Suprapubic skin (tissue), 4 donors: ENCODE measurements around the gene TMEM184B. TPM values are rescaled to one million over a fixed set of nuclear protein-coding genes. Genes with fewer than 3 reads are reported as not detected.

Source experiments
- DNase-seq, 2 donors: peaks; one replicate each; pipeline ENCODE4 v3.0.0-alpha.2; 2019; ENCODE audit warnings: low spot score in 2 of 2
- H3K27ac ChIP-seq: fragments of 200-600 bp; sonication (generic); one replicate; pipeline ENCODE4 v1.5.1; 2019
- H3K27me3 ChIP-seq: fragments of 200-600 bp; sonication (generic); one replicate; pipeline ENCODE4 v1.5.1; 2019
- H3K36me3 ChIP-seq: fragments of 200-600 bp; sonication (generic); one replicate; pipeline ENCODE4 v1.5.1; 2019
- H3K4me1 ChIP-seq: fragments of 200-600 bp; sonication (generic); one replicate; pipeline ENCODE4 v1.5.1; 2019
- H3K4me3 ChIP-seq: fragments of 200-600 bp; sonication (generic); one replicate; pipeline ENCODE4 v1.5.1; 2019; ENCODE audit warnings: mild to moderate bottlenecking
- H3K9me3 ChIP-seq: fragments of 200-600 bp; sonication (generic); one replicate; pipeline ENCODE4 v1.5.1; 2019
- EP300 ChIP-seq: sonication (generic); formaldehyde crosslinking; IDR thresholded peaks from one replicate; pipeline ENCODE4 v1.6.1; 2017; ENCODE audit warnings: antibody characterized with exemption
- POLR2A ChIP-seq, 2 donors: fragments of 450-650 bp; IDR thresholded peaks; one replicate each; pipeline ENCODE4 v1.6.1; 2017; ENCODE audit warnings: antibody characterized with exemption in 2 of 2, mild to moderate bottlenecking in 2 of 2, moderate library complexity in 2 of 2
- POLR2AphosphoS5 ChIP-seq, 3 donors: sonication (generic); formaldehyde crosslinking; IDR thresholded peaks; one replicate each; pipeline ENCODE4 v1.6.1; 2017; ENCODE audit warnings: antibody characterized with exemption in 3 of 3
- WGBS: methylation state at CpG from one replicate; pipeline ENCODE4 v1.1.5; 2018; 5-methylcytosine and 5-hydroxymethylcytosine counted together
- total RNA-seq, 4 donors: library from RNA; depleted of rRNA; stranded (reverse); fragments of >200 nt; gene quantifications; one replicate each; pipeline ENCODE4 v1.1.0, GENCODE V29; 2016
- TF ChIP-seq, protein P1 (sequence below), 2 donors: fragments of 200-600 bp in 1 of 2; fragments of 450-650 bp in 1 of 2; sonication (generic) in 1 of 2; IDR thresholded peaks; one replicate each; pipeline ENCODE4 v1.5.1; 2016 to 2019; ENCODE audit warnings: antibody characterized with exemption in 2 of 2, mild to moderate bottlenecking in 1 of 2, moderate library complexity in 1 of 2

The TMEM184B gene
- total RNA-seq, 4 donors from 2014 or later = 41.5 to 54.9 (median 46.0) TPM

DNA sequence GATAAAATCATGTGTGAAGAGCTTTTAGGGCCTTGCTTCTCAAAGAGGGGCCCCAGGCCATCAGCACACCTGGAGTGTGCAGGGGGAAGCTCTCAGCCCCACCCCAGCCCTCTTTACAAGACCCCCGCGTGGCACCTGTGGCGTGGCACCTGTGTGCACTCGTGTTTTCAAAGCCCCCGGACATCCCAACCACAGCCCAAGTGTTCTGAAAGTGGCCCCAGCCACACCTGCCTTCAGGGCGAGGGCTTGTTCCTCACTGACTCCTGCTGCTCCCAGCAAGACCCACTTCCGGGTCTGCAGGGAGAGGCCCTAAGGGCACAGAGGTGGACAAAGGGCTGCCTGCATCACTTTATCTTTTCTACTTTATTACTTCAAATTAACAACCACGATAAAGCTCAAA is 17.5 kb upstream of the TMEM184B start:
- Histone ChIP-seq H3K27ac (no peak overlapping the region), H3K4me3 (no peak overlapping the region), H3K9me3 (no peaks in the 10 kb centered on the region), H3K27me3 (no peaks in the 10 kb centered on the region), H3K4me1 (peaks cover 6% of the 10 kb centered on the region), H3K36me3 (peaks cover 57% of the 10 kb centered on the region)
- DNase-seq = no peak
- TF ChIP-seq POLR2A (IDR thresholded peaks at IDR 0.05) (no peak), POLR2AphosphoS5 (IDR thresholded peaks at IDR 0.05) (no peak), EP300 (no peak)
- TF ChIP-seq, protein P1, sequence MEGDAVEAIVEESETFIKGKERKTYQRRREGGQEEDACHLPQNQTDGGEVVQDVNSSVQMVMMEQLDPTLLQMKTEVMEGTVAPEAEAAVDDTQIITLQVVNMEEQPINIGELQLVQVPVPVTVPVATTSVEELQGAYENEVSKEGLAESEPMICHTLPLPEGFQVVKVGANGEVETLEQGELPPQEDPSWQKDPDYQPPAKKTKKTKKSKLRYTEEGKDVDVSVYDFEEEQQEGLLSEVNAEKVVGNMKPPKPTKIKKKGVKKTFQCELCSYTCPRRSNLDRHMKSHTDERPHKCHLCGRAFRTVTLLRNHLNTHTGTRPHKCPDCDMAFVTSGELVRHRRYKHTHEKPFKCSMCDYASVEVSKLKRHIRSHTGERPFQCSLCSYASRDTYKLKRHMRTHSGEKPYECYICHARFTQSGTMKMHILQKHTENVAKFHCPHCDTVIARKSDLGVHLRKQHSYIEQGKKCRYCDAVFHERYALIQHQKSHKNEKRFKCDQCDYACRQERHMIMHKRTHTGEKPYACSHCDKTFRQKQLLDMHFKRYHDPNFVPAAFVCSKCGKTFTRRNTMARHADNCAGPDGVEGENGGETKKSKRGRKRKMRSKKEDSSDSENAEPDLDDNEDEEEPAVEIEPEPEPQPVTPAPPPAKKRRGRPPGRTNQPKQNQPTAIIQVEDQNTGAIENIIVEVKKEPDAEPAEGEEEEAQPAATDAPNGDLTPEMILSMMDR (IDR thresholded peaks at IDR 0.05) = no peak
- WGBS = 86% methylated on average over 3 of the region's 8 CpGs

DNA sequence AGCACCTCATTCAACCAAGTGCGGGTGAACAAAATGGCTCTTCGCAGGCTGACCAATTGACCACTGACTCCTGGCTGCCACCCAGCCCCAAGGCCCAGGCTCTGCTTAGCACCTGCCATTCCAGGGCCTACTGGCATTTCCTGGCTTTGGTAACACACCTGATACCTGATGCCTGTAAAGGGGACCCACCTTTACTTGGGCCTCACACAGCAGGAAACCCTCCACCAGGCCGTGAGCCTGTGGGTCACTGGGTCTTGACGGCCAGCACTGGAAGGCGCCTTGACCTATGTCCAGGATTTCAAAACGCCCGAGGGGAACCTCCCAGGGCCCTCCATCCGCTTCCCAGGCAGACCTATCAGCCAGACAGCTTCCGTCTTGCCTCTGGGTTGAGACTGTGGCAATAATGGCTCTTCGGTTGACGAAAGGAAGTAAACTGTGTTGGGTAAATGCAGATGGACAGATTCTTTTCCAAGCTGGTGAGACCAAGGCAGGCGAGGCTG is 16.8 kb upstream of the TMEM184B start:
- TF ChIP-seq POLR2A (IDR thresholded peaks at IDR 0.05) = no peak
- TF ChIP-seq, protein P1 (IDR thresholded peaks at IDR 0.05) = no peak
- TF ChIP-seq EP300 = no peak
- TF ChIP-seq POLR2AphosphoS5 (IDR thresholded peaks at IDR 0.05) = no peak
- H3K27ac ChIP-seq = no peak overlapping the region
- no peak overlapping the region for H3K4me3 ChIP-seq
- H3K4me1 ChIP-seq = peaks cover 6% of the 10 kb centered on the region
- peaks cover 50% of the 10 kb centered on the region for H3K36me3 ChIP-seq
- H3K27me3 ChIP-seq = no peaks in the 10 kb centered on the region
- 87% methylated on average over 9 of the region's 12 CpGs for WGBS
- no peaks in the 10 kb centered on the region for H3K9me3 ChIP-seq
- no peak for DNase-seq

DNA sequence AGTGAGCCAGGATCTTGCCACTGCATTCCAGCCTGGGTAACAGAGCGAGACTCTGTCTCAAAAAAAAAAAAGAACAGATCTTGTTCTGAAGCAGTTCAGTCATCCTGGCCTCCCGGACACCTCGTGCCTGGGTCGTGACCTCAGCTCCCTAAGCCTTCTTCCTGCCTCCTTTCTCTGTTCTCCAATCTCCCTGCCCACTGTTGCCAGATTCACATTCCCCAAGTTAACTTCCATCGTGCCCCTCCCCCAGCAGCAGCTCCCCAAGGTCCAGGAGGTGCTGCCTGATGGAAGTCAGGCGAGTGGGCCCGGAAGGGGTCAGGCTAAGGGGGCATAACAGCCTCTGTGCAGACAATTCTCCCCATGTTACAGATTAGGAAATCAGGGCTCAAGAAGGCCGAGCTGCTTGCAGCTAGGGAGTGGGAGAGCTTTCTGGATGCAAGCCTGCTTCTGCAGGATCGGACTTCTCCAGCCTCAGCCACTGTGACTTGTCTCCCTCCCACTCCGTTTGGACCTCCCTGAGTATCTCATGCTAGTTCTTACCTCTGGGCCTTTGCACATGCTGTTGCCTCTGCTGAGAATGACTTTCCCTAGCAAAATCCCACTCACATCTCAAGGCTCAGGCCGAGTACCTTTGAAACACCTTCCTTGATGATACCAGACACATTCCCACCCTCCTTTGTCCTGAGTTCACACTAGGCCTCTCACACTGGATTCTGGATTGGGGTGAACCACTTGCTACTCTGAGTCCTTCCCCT is 14.3 kb upstream of the TMEM184B start:
- TF ChIP-seq POLR2AphosphoS5 (IDR thresholded peaks at IDR 0.05) = no peak
- Histone ChIP-seq H3K36me3 (peaks cover 25% of the 10 kb centered on the region), H3K4me1 (peaks cover 13% of the 10 kb centered on the region), H3K27me3 (no peaks in the 10 kb centered on the region), H3K27ac (no peak overlapping the region), H3K4me3 (no peak overlapping the region), H3K9me3 (no peaks in the 10 kb centered on the region)
- 71% methylated on average over 11 of the region's 11 CpGs for WGBS
- no peak for DNase-seq

DNA sequence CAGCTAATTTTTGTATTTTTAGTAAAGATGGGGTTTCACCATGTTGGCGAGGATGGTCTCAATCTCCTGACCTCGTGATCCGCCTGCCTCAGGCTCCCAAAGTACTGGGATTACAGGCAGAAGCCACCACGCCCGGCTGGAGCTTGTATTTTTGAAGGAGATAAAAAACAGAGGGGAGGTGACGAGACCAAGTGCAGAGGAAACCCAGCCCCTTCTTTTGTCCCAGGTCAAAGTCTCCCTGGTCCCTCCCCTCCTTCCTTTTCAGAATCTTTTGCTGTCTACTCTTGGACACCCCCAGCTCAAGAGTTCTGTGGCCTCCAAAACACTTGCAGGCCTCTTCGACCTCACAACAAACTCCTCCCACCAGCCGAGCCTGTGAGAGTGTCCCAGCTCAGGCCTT is 12.2 kb upstream of the TMEM184B start:
- H3K9me3 ChIP-seq = no peaks in the 10 kb centered on the region
- TF ChIP-seq, protein P1 (IDR thresholded peaks at IDR 0.05) = no peak
- TF ChIP-seq POLR2AphosphoS5 (IDR thresholded peaks at IDR 0.05) (no peak), EP300 (no peak), POLR2A (IDR thresholded peaks at IDR 0.05) (no peak)
- no peak for DNase-seq
- 72% methylated on average over 8 of the region's 8 CpGs for WGBS
- H3K27me3 ChIP-seq = no peaks in the 10 kb centered on the region
- peaks cover 13% of the 10 kb centered on the region for H3K4me1 ChIP-seq
- H3K27ac ChIP-seq = no peak overlapping the region
- H3K36me3 ChIP-seq = peaks cover 12% of the 10 kb centered on the region
- no peak overlapping the region for H3K4me3 ChIP-seq

DNA sequence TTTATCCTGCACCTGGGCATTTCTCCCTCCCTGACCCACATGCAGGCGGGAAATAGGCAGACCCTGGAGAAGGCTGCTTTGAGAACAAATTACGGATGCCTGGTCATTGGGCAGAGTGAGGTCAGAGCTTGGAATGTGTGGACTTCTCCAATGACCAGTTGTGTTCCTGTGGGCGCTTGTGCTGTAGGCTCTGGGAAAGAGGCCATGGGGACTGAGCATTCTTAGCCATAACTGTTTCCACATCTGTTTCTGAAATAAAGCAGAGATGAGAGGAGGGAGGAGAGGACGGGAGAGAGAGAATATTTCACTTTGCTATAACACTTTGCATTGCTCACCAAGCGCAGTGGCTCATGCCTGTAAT is 11.2 kb upstream of the TMEM184B start:
- H3K4me3 ChIP-seq = no peak overlapping the region
- no peak for DNase-seq
- H3K9me3 ChIP-seq = no peaks in the 10 kb centered on the region

More for the DNA sequence above, 11.2 kb upstream of the TMEM184B start:
- no peak for TF ChIP-seq POLR2A (IDR thresholded peaks at IDR 0.05)
- TF ChIP-seq POLR2AphosphoS5 (IDR thresholded peaks at IDR 0.05) = peak in 1 of 3 donors; percentile 50
- no peak for TF ChIP-seq EP300
- TF ChIP-seq, protein P1 (IDR thresholded peaks at IDR 0.05) = no peak
- H3K27ac ChIP-seq = peak overlapping the region; percentile 55
- peaks cover 13% of the 10 kb centered on the region for H3K4me1 ChIP-seq
- H3K36me3 ChIP-seq = peaks cover 3% of the 10 kb centered on the region
- WGBS = 63% methylated on average over 5 of the region's 5 CpGs
- no peaks in the 10 kb centered on the region for H3K27me3 ChIP-seq
